HL-60 (cell line): Measurements from ENCODE around the gene ZNF384.

Experiments used
- DNase-seq, 2 experiments: peaks; one replicate each; pipeline ENCODE4 v3.0.0-alpha.2; 2010 to 2020; ENCODE audit warnings: low read depth in 1 of 2, low spot score in 1 of 2
- H3K27ac ChIP-seq: fragments of 250-450 bp; sonication (Bioruptor Pico); replicated peaks from 2 replicates; pipeline ENCODE4 v1.5.1; 2020; ENCODE audit warnings: mild to moderate bottlenecking, moderate library complexity
- H3K27me3 ChIP-seq: fragments of 250-450 bp; sonication (Bioruptor Pico); 2 replicates; pipeline ENCODE4 v1.5.1; 2021; ENCODE audit warnings: mild to moderate bottlenecking, moderate library complexity; ENCODE audit not compliant: insufficient read depth, poor library complexity, severe bottlenecking
- H3K4me3 ChIP-seq: replicated peaks from 2 replicates; pipeline ENCODE4 v1.5.1; 2011; ENCODE audit warnings: mild to moderate bottlenecking, control low read depth, low read length; ENCODE audit not compliant: insufficient read depth
- CTCF ChIP-seq: IDR thresholded peaks from one replicate; pipeline ENCODE4 v1.5.1; 2011; ENCODE audit warnings: low read length, control low read depth, inconsistent platforms; ENCODE audit not compliant: insufficient read depth
- GABPA ChIP-seq: IDR thresholded peaks from 2 replicates; pipeline ENCODE4 v1.6.1; 2012; ENCODE audit warnings: low read depth
- POLR2AphosphoS5 ChIP-seq: IDR thresholded peaks from 2 replicates; pipeline ENCODE4 v1.6.1; 2012; ENCODE audit warnings: low read depth
- SPI1 ChIP-seq: IDR thresholded peaks from 2 replicates; pipeline ENCODE4 v1.6.1; 2012; ENCODE audit warnings: low read depth, mild to moderate bottlenecking, borderline replicate concordance
- long read RNA-seq: library from polyadenylated mRNA; unstranded; transcript quantifications from one replicate; pipeline ENCODE4 v2.0.0, GENCODE V29; 2020
- TF ChIP-seq, protein P1 (sequence below): IDR thresholded peaks from 2 replicates; pipeline ENCODE4 v1.6.1; 2012; ENCODE audit warnings: low read depth; ENCODE audit not compliant: insufficient replicate concordance

ZNF384 gene
- long read RNA-seq, transcript ZNF384-201 (10 exons, 3,266 nt): major isoform, 18 of 159 reads
- long read RNA-seq, partial matches to known transcripts: 32 of 159 reads
- long read RNA-seq, other reads (novel, unspliced or antisense): 100 of 159 reads

DNA sequence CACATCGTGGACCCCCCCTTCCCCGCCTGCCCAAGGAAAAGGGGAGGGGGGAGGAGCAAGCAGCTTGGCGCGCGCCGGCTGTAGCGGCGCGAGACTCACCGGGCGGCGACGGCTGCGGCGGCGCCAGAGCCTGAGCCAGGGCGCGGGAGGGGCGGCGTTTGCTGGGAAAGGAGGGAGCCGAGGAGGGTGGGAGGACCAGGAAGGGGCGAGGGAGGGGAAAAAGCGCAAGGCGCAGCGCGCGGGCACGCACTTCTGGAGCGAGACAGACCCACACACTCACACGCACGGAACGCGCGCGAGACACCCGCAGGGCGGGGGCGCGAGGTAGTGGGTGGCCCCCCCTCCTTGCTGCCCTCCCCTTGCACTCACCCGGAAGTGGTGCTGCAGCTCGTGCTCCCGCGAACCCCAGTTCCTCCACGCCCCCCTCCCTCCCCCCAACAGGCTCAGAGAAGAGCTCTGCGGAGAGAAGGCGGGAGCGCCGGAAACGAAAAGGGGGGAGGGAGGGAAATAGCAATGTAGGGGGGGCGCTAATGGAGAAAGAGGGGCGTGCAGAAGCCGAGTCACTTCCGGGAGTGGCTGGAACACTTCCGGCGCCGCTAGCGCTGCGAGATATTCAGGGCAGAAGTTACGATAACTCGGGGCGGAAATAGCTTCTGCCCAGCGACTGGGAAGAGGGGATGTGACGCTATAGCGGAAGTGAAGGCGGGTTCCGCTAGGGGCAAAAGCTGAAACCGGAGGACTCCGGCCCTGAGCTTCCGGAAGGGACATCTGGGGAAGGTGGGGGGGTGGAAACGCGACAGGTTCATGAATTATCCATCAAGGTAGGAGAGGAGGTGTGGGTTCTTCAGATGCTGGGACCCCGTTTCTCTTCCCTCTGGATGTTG lies at the start of gene ZNF384:
ZNF384 (minus strand) TSS at position 377 of the 884 bp plus-strand sequence. CDS start 9,855 bp downstream, outside the sequence.
- TF ChIP-seq GABPA: peak; percentile 97
- peak; percentile 70; the same call in 1 of the 2 replicates for TF ChIP-seq SPI1
- TF ChIP-seq, protein P1, sequence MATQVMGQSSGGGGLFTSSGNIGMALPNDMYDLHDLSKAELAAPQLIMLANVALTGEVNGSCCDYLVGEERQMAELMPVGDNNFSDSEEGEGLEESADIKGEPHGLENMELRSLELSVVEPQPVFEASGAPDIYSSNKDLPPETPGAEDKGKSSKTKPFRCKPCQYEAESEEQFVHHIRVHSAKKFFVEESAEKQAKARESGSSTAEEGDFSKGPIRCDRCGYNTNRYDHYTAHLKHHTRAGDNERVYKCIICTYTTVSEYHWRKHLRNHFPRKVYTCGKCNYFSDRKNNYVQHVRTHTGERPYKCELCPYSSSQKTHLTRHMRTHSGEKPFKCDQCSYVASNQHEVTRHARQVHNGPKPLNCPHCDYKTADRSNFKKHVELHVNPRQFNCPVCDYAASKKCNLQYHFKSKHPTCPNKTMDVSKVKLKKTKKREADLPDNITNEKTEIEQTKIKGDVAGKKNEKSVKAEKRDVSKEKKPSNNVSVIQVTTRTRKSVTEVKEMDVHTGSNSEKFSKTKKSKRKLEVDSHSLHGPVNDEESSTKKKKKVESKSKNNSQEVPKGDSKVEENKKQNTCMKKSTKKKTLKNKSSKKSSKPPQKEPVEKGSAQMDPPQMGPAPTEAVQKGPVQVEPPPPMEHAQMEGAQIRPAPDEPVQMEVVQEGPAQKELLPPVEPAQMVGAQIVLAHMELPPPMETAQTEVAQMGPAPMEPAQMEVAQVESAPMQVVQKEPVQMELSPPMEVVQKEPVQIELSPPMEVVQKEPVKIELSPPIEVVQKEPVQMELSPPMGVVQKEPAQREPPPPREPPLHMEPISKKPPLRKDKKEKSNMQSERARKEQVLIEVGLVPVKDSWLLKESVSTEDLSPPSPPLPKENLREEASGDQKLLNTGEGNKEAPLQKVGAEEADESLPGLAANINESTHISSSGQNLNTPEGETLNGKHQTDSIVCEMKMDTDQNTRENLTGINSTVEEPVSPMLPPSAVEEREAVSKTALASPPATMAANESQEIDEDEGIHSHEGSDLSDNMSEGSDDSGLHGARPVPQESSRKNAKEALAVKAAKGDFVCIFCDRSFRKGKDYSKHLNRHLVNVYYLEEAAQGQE: peak; percentile 25
- TF ChIP-seq CTCF: no peak
- TF ChIP-seq POLR2AphosphoS5: peak; percentile 66
- H3K27ac ChIP-seq: peak within 1 kb of the TSS; percentile 97
- no peaks in the 10 kb centered on the region for H3K27me3 ChIP-seq
- peak within 1 kb of the TSS; percentile 70 for H3K4me3 ChIP-seq
- peak; percentile 98 to 99 for DNase-seq

DNA sequence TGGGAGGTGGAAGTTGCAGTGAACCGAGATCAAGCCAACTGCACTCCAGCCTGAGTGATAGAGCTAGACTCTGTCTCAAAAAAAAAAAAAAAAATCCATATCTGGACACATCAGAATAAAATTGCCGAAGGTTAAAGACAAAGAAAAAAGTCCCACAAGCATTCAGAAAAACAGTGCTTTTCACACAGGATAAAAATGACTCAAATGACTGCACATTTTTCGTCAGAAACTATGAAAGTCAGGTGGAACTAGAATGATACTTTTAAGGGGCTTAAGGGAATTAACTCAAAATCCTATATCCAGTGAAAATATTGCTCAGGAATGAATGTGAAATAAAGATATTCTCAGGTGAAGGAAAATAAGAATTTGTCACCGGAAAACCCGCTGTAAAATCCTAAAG lies 47.6 kb upstream of the ZNF384 start:
- Histone ChIP-seq H3K27ac (no peak overlapping the region), H3K4me3 (no peak overlapping the region), H3K27me3 (no peaks in the 10 kb centered on the region)
- DNase-seq: no peak
- TF ChIP-seq SPI1: no peak
- TF ChIP-seq GABPA: no peak
- no peak for TF ChIP-seq POLR2AphosphoS5
- TF ChIP-seq, protein P1: no peak
- no peak for TF ChIP-seq CTCF

- no peak overlapping the region for H3K4me3 ChIP-seq
- TF ChIP-seq, protein P1: no peak
- peak; percentile 72 for TF ChIP-seq CTCF
- H3K27me3 ChIP-seq: no peaks in the 10 kb centered on the region
- H3K27ac ChIP-seq: no peak overlapping the region
- peak in 1 of 2 experiments; percentile 54 for DNase-seq
Measured at GRCh38 chr12:6735448-6736191, 46.4 kb upstream of the ZNF384 start.
